ENCODE measurements around the gene GRIK1. TPM values are rescaled to one million over a fixed set of nuclear protein-coding genes. Genes with fewer than 3 reads are reported as not detected.

The GRIK1 gene
- total and polyA plus RNA-seq, 3 experiments from 2014 or later: not detected

DNA sequence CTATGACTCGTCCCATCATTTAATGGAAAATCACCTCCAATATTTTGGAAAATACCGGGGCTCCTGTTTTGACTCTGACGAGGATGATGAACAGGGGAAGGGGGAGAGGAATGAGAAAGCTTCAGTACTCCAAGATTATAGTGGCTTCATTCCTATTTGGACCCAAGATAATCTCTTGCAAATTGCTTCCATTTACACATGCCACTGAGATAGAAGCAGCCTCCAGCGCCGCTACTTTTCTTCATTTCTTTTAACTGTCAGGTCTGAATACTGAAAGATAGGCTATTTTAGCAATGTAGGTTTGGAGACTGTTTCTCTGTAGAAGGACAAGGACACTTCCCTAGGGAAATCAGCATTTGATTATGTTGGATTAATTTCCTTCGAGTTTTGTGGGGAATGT, 565 bp upstream of the GRIK1 start:
- Histone ChIP-seq H3K9me3 (ENCODE audit: low read length) (no peaks in the 10 kb centered on the region), H3K36me3 (ENCODE audit: insufficient read depth, low read length) (no peaks in the 10 kb centered on the region), H3K4me3 (ENCODE audit: low read length) (no peak overlapping the region), H3K27me3 (ENCODE audit: insufficient read depth, low read length, poor library complexity, severe bottlenecking) (no peaks in the 10 kb centered on the region), H3K27ac (ENCODE audit: low read depth, low read length) (no peak overlapping the region), H3K4me1 (ENCODE audit: insufficient read depth, low read length) (no peaks in the 10 kb centered on the region)
- peaks cover 5 to 9% (median 6%) of the 10 kb centered on the region in 5 donors for H3K9me3 Mint-ChIP-seq
- ChIA-PET CTCF (no interaction called here), POLR2A (no interaction called here)
- H3K36me3 Mint-ChIP-seq: no peaks in the 10 kb centered on the region
- H3K4me1 Mint-ChIP-seq: no peaks in the 10 kb centered on the region
- DNase-seq: no peak
- H3K4me3 Mint-ChIP-seq: no peak overlapping the region
- H3K27me3 Mint-ChIP-seq: peaks cover 9 to 12% of the 10 kb centered on the region in 2 donors
- H3K27ac Mint-ChIP-seq: no peak overlapping the region

- no peaks in the 10 kb centered on the region for H3K4me1 ChIP-seq (ENCODE audit: insufficient read depth, low read length)
- no peak for DNase-seq
- peaks cover 9 to 12% of the 10 kb centered on the region in 2 donors for H3K27me3 Mint-ChIP-seq
- H3K27ac Mint-ChIP-seq: no peak overlapping the region
- H3K9me3 ChIP-seq (ENCODE audit: low read length): no peaks in the 10 kb centered on the region
- H3K4me3 ChIP-seq (ENCODE audit: low read length): no peak overlapping the region
- no peaks in the 10 kb centered on the region for H3K36me3 ChIP-seq (ENCODE audit: insufficient read depth, low read length)
- POLR2A ChIA-PET: no interaction called here
- no peaks in the 10 kb centered on the region for H3K4me1 Mint-ChIP-seq
- no peak overlapping the region for H3K27ac ChIP-seq (ENCODE audit: low read depth, low read length)
- peaks cover 5 to 9% (median 6%) of the 10 kb centered on the region in 5 donors for H3K9me3 Mint-ChIP-seq
- no peaks in the 10 kb centered on the region for H3K27me3 ChIP-seq (ENCODE audit: insufficient read depth, low read length, poor library complexity, severe bottlenecking)
- CTCF ChIA-PET: no interaction called here
- H3K4me3 Mint-ChIP-seq: no peak overlapping the region
- no peaks in the 10 kb centered on the region for H3K36me3 Mint-ChIP-seq
Measured at GRCh38 chr21:29939104-29939923, 482 bp downstream of the GRIK1 start.

GRCh38 chr21:29938776-29939103, 1.1 kb downstream of the GRIK1 start:
- no peak for DNase-seq
- ChIA-PET POLR2A (no interaction called here), CTCF (no interaction called here)
- Histone ChIP-seq H3K4me3 (ENCODE audit: low read length) (no peak overlapping the region), H3K36me3 (ENCODE audit: insufficient read depth, low read length) (no peaks in the 10 kb centered on the region), H3K27ac (ENCODE audit: low read depth, low read length) (no peak overlapping the region), H3K9me3 (ENCODE audit: low read length) (no peaks in the 10 kb centered on the region), H3K27me3 (ENCODE audit: insufficient read depth, low read length, poor library complexity, severe bottlenecking) (no peaks in the 10 kb centered on the region), H3K4me1 (ENCODE audit: insufficient read depth, low read length) (no peaks in the 10 kb centered on the region)
- Mint-ChIP-seq H3K9me3 (peaks cover 4 to 8% (median 5%) of the 10 kb centered on the region in 5 donors), H3K4me3 (no peak overlapping the region), H3K27ac (no peak overlapping the region), H3K36me3 (no peaks in the 10 kb centered on the region), H3K4me1 (no peaks in the 10 kb centered on the region), H3K27me3 (peaks cover 9 to 12% of the 10 kb centered on the region in 2 donors)

GRCh38 chr21:29933088-29933487, 6.7 kb downstream of the GRIK1 start:
- CTCF ChIA-PET: no interaction called here
- no peak for DNase-seq
- H3K4me3 ChIP-seq (ENCODE audit: low read length): no peak overlapping the region
- no peak overlapping the region for H3K27ac Mint-ChIP-seq
- H3K4me1 Mint-ChIP-seq: no peaks in the 10 kb centered on the region
- H3K27ac ChIP-seq (ENCODE audit: low read depth, low read length): no peak overlapping the region
- H3K36me3 ChIP-seq (ENCODE audit: insufficient read depth, low read length): no peaks in the 10 kb centered on the region
- H3K9me3 Mint-ChIP-seq: no peaks in the 10 kb centered on the region
- H3K27me3 Mint-ChIP-seq: peaks cover 0 to 3% of the 10 kb centered on the region in 2 donors
- no peaks in the 10 kb centered on the region for H3K9me3 ChIP-seq (ENCODE audit: low read length)
- POLR2A ChIA-PET: no interaction called here
- no peaks in the 10 kb centered on the region for H3K36me3 Mint-ChIP-seq
- no peaks in the 10 kb centered on the region for H3K27me3 ChIP-seq (ENCODE audit: insufficient read depth, low read length, poor library complexity, severe bottlenecking)
- no peak overlapping the region for H3K4me3 Mint-ChIP-seq
- H3K4me1 ChIP-seq (ENCODE audit: insufficient read depth, low read length): no peaks in the 10 kb centered on the region

GRCh38 chr21:29928537-29928936, 11.3 kb downstream of the GRIK1 start:
- ChIA-PET CTCF (no interaction called here), POLR2A (no interaction called here)
- Histone ChIP-seq H3K9me3 (ENCODE audit: low read length) (no peaks in the 10 kb centered on the region), H3K4me1 (ENCODE audit: insufficient read depth, low read length) (no peaks in the 10 kb centered on the region), H3K4me3 (ENCODE audit: low read length) (no peak overlapping the region), H3K36me3 (ENCODE audit: insufficient read depth, low read length) (no peaks in the 10 kb centered on the region), H3K27me3 (ENCODE audit: insufficient read depth, low read length, poor library complexity, severe bottlenecking) (no peaks in the 10 kb centered on the region), H3K27ac (ENCODE audit: low read depth, low read length) (no peak overlapping the region)
- H3K36me3 Mint-ChIP-seq: no peaks in the 10 kb centered on the region
- H3K4me1 Mint-ChIP-seq: no peaks in the 10 kb centered on the region
- peaks cover 0 to 10% (median 0%) of the 10 kb centered on the region in 5 donors for H3K9me3 Mint-ChIP-seq
- H3K27me3 Mint-ChIP-seq: no peaks in the 10 kb centered on the region
- H3K27ac Mint-ChIP-seq: no peak overlapping the region
- DNase-seq: no peak
- no peak overlapping the region for H3K4me3 Mint-ChIP-seq

DNA sequence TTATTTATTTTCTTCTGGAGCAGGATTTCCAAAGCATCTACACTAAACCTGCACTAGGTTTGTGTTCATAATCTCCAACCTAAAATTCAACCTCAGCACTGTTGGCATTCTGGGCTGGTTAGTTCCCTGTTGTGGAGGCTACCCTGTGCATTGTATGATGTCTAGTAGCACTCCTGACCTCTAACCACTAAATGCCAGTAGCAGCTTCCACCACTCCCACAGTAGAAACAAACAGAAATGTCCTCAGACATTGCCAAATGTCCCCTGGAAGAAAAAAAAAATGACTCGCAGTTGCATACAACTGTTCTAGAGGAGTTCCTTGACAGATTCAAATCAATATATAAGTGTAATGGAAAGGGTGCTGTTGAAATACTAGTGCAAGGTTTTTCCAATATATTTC, 18.9 kb downstream of the GRIK1 start:
- Mint-ChIP-seq H3K36me3 (no peaks in the 10 kb centered on the region), H3K27ac (no peak overlapping the region), H3K4me1 (no peaks in the 10 kb centered on the region), H3K9me3 (peaks cover 0 to 18% (median 2%) of the 10 kb centered on the region in 5 donors), H3K27me3 (no peaks in the 10 kb centered on the region), H3K4me3 (no peak overlapping the region)
- ChIA-PET POLR2A (no interaction called here), CTCF (no interaction called here)
- Histone ChIP-seq H3K4me1 (ENCODE audit: insufficient read depth, low read length) (no peaks in the 10 kb centered on the region), H3K27ac (ENCODE audit: low read depth, low read length) (no peak overlapping the region), H3K36me3 (ENCODE audit: insufficient read depth, low read length) (no peaks in the 10 kb centered on the region), H3K9me3 (ENCODE audit: low read length) (no peaks in the 10 kb centered on the region), H3K27me3 (ENCODE audit: insufficient read depth, low read length, poor library complexity, severe bottlenecking) (no peaks in the 10 kb centered on the region), H3K4me3 (ENCODE audit: low read length) (no peak overlapping the region)
- no peak for DNase-seq

GRCh38 chr21:29914326-29914725, 25.5 kb downstream of the GRIK1 start:
- POLR2A ChIA-PET: no interaction called here
- no peaks in the 10 kb centered on the region for H3K4me1 Mint-ChIP-seq
- peaks cover 0 to 28% (median 0%) of the 10 kb centered on the region in 5 donors for H3K9me3 Mint-ChIP-seq

GRCh38 chr21:29909571-29909970, 30.2 kb downstream of the GRIK1 start:
- H3K4me1 Mint-ChIP-seq: no peaks in the 10 kb centered on the region
- H3K4me3 ChIP-seq (ENCODE audit: low read length): no peak overlapping the region
- no peaks in the 10 kb centered on the region for H3K9me3 ChIP-seq (ENCODE audit: low read length)
- no peaks in the 10 kb centered on the region for H3K36me3 Mint-ChIP-seq
- H3K27me3 Mint-ChIP-seq: no peaks in the 10 kb centered on the region
- no peaks in the 10 kb centered on the region for H3K36me3 ChIP-seq (ENCODE audit: insufficient read depth, low read length)
- no peaks in the 10 kb centered on the region for H3K4me1 ChIP-seq (ENCODE audit: insufficient read depth, low read length)
- H3K27me3 ChIP-seq (ENCODE audit: insufficient read depth, low read length, poor library complexity, severe bottlenecking): no peaks in the 10 kb centered on the region
- peaks cover 0 to 32% (median 2%) of the 10 kb centered on the region in 5 donors for H3K9me3 Mint-ChIP-seq
- H3K27ac ChIP-seq (ENCODE audit: low read depth, low read length): no peak overlapping the region
- H3K4me3 Mint-ChIP-seq: no peak overlapping the region
- CTCF ChIA-PET: no interaction called here
- H3K27ac Mint-ChIP-seq: no peak overlapping the region
- DNase-seq: no peak
- POLR2A ChIA-PET: no interaction called here

More at GRCh38 chr21:29914326-29914725, 25.5 kb downstream of the GRIK1 start:
- H3K27ac Mint-ChIP-seq: no peak overlapping the region
- H3K4me3 Mint-ChIP-seq: no peak overlapping the region
- peaks cover 0 to 2% of the 10 kb centered on the region in 2 donors for H3K27me3 Mint-ChIP-seq
- no peaks in the 10 kb centered on the region for H3K36me3 Mint-ChIP-seq
- no peaks in the 10 kb centered on the region for H3K4me1 ChIP-seq (ENCODE audit: insufficient read depth, low read length)
- no peak overlapping the region for H3K4me3 ChIP-seq (ENCODE audit: low read length)
- H3K36me3 ChIP-seq (ENCODE audit: insufficient read depth, low read length): no peaks in the 10 kb centered on the region
- DNase-seq: no peak
- no peaks in the 10 kb centered on the region for H3K9me3 ChIP-seq (ENCODE audit: low read length)
- H3K27me3 ChIP-seq (ENCODE audit: insufficient read depth, low read length, poor library complexity, severe bottlenecking): no peaks in the 10 kb centered on the region
- CTCF ChIA-PET: no interaction called here
- no peak overlapping the region for H3K27ac ChIP-seq (ENCODE audit: low read depth, low read length)

Data from CD8-positive, alpha-beta memory T cell (primary cell).